CD4-positive, alpha-beta T cell treated with Interleukin-6 for 4 hours (primary cell): Measurements from ENCODE around the gene SYCP2.

Experiments
- DNase-seq: peaks from one replicate; pipeline ENCODE4 v3.0.0-alpha.2; 2020; ENCODE audit warnings: mixed read lengths

The SYCP2 gene

DNA sequence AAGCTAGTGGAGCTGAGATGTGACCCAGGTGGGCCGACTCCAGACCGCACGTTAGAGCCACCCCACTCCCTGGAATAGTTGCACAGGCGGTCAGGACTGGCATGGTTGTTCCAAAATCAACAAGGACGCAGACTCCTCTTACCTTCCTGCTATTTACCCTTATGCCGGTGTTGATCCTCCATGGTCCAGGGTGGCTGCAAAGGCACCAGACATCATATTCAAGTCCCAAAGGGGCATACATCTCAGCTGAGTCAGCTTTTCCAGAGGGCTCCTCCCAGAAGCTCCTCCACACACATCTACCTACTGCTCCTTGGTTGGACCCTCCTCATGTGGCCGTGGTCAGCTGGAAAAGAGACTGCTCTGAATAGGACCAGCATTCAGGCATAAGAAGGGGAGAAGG lies 112.2 kb downstream of the SYCP2 start:
- no peak for DNase-seq

DNA sequence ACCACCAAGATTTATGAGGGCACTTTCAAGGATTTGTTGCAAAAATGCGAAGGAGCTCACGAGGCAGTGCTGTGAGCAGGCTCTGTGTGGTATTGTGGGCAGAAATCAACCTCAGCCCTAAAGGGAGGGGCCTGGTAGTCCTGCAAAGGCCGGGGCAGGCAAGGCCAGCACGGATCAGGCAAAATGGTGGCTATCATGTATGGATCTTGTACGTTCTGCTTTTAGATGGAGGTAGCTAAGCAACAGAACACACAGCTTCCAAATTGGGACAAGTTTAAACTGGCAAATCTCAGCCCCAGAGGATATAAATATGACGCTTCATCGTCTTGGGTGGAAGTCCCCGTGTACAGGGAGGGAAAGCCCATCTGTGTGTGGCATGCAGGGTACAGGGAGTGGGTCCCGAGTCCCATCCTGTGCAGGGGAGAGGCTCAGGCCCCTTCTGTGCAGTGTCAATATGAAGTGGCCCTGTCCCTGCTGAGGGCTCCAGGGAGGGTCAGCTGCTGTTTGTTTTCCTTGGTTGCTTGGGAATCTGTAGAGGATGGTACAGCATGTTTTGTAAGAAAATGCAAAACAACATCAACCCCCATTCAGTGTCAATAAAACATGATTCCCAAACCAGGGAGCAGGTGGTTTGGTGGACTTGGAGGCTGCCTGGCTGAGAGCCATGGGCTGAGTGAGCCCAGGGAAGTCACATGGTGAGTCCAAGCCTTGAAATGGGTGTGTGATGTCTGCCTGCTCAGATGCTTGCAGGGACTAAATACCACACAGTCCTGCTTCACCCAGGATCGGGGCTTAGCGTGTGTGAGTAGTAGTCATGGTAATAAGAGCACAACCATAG lies 113.0 kb downstream of the SYCP2 start:
- DNase-seq: no peak

DNA sequence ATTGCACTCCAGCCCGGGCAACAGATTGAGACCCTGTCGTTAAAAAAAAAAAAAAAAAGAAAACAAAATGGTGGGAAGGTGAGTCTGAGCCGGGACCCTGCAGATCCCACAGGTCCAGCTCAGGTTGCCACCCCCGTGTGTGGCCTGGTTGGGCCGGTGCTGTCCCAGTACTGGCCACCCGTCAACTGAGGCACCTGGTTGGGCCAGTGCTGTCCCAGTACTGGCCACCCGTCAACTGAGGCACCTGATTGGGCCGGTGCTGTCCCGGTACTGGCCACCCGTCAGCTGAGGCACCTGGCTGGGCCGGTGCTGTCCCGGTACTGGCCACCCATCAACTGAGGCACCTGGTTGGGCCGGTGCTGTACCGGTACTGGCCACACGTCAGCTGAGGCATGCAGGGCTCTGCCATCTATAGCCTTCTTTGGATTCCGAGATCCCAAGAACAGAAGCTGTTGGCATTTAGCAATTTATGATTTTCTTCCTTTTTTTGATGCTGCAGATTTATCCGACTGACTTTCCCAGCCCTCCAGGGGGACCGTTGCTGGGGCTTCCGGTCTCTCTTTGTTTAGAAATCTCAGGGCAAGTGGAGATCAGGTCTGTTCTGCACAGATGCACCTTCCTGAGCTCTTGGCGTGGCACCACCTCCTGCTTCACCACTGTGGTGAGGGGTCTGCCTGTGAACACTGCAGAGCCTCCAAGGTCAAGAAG lies 113.8 kb downstream of the SYCP2 start:
- DNase-seq: no peak

DNA sequence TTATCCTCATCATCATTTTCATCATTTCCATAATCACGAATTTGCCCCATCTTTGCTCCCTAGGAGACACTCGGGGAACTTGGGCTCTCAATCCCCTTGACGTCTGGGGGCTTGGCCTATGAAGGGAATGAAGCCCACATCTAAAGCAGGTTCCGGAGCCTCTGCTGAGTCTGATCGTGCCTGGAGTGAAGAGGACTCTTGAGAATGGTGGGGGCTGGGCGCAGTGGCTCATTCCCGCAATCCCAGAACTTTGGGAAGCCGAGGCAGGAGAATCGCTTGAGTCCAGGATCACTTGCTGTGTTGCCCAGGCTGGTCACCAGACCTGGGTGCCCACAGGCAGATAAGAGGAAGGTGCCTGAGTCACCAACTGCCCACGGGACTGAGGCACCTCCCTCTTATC lies 114.5 kb downstream of the SYCP2 start:
- DNase-seq: no peak

DNA sequence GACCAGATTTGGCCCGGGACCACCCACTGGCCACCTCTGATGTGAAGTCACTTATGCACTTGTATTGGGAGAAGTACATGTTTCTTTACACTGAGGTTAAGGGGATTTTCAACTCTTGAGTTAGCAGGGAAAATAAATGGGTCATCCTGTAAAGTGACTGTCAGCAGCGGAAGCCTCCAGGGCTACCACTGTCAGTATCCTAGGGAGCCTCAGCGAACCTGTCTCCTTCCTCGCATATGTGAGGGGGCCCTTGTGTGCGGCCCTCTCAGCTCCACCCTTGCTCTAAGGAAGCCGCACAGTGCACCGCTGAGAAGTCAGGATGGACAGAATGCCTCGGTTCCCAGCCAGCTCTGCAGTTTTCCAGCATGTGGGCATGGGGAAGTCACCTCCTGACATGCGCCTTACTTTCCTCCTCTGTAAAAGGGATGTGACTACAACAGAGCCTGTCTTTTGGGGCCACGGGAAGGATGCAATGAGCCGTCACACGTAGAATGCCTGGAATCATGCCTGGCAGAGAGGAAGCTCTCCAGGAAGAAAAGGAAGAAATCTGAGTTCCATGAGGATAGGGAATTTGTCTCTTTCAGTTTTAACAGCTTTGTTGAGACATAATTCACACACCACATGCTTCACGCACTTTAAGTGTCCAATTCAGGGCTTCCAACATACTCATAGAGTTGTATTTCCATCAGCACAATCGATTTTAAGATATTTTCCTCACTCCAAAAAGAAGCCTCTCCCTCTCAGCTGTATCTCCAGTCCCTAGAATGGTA lies 115.4 kb downstream of the SYCP2 start:
- no peak for DNase-seq

DNA sequence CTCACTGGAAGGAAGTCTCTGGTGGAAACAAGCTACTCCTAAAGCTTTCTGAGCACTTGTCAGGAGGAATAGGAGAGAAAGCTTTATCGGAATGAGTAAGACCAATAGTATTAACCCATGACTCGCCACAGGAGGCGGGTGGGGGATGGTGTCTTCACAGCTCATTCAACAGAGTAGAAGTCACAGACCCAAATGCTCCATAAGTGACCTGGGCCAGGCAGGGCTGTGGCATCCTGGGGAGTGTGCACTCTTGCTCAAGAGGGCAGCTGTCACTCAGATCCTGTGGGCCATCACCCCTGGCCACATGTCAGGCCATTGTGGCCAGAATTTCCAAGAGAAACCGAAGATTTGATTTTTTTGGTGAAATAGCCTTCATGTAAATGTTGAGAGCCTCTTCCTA lies 116.0 kb downstream of the SYCP2 start:
- DNase-seq: no peak

DNA sequence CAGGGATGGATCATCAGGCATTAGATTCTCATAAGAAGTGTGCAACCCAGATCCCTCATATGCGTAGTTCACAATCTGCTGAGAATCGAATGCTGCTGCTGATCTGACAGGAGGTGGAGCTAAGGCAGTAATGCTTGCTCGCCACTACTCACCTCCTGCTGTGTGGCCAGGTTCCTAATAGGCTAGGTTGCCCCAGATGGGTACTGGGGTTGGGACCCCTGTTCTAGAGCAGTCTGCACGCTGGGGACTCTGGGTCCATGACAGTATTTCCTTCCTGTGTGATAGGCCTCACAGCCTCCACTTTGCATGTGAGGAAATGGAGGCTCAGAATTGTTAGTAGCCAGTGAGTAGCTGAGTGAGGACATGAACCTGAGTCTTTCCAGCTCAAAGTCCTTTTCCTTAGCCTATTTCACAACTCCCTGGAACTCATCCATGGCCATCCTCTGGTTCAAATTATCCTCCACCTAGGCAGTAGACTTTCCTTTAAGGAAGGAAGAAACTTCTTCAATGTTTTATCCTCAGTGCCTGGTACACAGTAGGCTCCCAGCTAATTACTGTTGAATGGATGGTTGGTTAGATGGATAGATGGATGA lies 117.2 kb downstream of the SYCP2 start:
- DNase-seq: no peak

DNA sequence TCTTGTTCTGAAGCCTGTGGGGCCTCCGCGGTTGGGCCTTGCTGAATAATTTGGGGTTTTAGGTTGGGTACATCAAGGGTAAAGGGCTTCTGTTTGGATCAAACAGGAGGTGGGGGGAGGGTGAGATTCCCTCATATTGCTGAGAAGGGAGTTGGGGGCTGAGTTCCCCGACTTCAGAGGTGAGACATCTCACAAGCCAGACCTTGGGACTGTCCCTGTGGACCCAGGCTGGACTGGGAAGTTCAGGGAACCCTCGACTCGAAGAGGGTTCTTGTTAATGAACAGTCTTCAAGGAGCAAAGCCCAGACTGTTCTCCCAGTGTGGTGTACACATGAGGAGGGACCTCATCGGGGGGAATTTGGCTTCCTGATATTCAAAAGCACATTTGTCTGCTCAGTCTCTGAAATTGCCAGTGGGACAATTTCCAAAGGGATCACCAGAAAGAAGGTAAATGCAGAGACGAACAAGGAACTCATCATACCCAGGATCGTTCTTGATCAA lies 118.5 kb downstream of the SYCP2 start:
- DNase-seq: no peak

DNA sequence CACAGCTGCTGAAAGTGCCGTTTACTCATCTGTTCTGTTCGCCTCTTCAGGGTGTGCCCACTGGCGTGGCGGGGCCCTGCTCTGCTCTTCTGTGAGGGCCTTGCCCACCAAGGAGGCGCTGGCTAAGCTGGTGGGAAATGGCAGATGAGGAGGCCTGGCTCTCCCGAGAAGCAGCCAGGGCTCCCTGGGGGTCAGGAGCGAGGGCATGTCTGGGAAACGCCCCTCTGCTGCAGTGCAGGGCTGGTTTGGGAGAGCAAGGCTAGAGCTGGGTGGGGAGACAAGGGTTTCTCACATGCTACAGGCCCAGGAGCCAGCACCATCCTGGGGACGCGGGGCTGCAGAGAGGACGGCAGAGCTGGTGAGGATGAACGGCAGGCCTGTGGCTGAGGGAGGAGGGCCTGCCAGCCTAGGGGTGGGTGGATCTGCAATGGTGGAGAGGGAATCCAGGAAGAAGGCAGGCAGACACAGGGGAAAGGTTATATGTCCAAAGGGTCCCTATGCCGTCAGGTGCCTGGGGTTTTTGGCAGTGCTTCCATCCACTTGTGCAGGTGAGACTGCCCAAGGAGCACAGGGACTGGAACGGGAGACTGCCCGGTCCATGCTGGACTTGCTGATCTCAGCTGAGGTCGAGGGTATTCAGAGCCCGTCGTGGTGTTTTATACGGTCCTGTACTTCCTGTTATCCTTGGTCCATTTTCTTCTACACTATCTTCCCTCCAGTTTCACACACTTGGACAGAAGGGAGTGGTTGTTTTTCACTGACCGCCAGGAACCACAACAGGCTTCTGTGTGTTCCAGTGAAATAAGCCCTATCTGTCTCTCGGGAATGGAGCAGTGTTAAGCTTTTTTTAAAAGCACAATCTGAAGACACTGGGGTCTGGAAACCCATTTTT lies 119.2 kb downstream of the SYCP2 start:
- DNase-seq: no peak
